GM21786 (cell line): ENCODE results near the gene ASPDH.

ENCODE experiments used
- ATAC-seq: cut with Tn5 transposase; IDR thresholded peaks from one replicate; pipeline ENCODE4 v1.9.1; 2021; ENCODE audit not compliant: unreplicated experiment

The ASPDH gene

GRCh38 chr19:50513746-50514345 lies at the start of gene ASPDH:
Gene ASPDH (minus strand): TSS chr19:50513913. CDS start chr19:50513823, 90 bp downstream.
- ATAC-seq: no peak

GRCh38 chr19:50562996-50563395 lies 49.3 kb upstream of the ASPDH start:
- ATAC-seq: no peak

- ATAC-seq: no peak
Measured at GRCh38 chr19:50562329-50562728, 48.6 kb upstream of the ASPDH start.

GRCh38 chr19:50559636-50560035 lies 45.9 kb upstream of the ASPDH start:
- ATAC-seq: no peak

GRCh38 chr19:50558449-50558848 lies 44.7 kb upstream of the ASPDH start:
- ATAC-seq: no peak

GRCh38 chr19:50558039-50558438 lies 44.3 kb upstream of the ASPDH start:
- no peak for ATAC-seq

- ATAC-seq: no peak
Measured at GRCh38 chr19:50557009-50557613, 43.4 kb upstream of the ASPDH start.

GRCh38 chr19:50556282-50557008 lies 42.7 kb upstream of the ASPDH start:
- no peak for ATAC-seq

GRCh38 chr19:50555450-50556281 lies 42.0 kb upstream of the ASPDH start:
- no peak for ATAC-seq

GRCh38 chr19:50555033-50555432 lies 41.3 kb upstream of the ASPDH start:
- ATAC-seq: no peak

- ATAC-seq: no peak
Measured at GRCh38 chr19:50554212-50554611, 40.5 kb upstream of the ASPDH start.

- ATAC-seq: no peak
Measured at GRCh38 chr19:50553134-50553703, 39.5 kb upstream of the ASPDH start.

GRCh38 chr19:50552540-50552939 lies 38.8 kb upstream of the ASPDH start:
- ATAC-seq: no peak

- no peak for ATAC-seq
Measured at GRCh38 chr19:50551715-50552187, 38.0 kb upstream of the ASPDH start.

GRCh38 chr19:50551034-50551714 lies 37.5 kb upstream of the ASPDH start:
- ATAC-seq: no peak

GRCh38 chr19:50550594-50550966 lies 36.9 kb upstream of the ASPDH start:
- ATAC-seq: no peak

- no peak for ATAC-seq
Measured at GRCh38 chr19:50549927-50550593, 36.3 kb upstream of the ASPDH start.

GRCh38 chr19:50549059-50549926 lies 35.6 kb upstream of the ASPDH start:
- no peak for ATAC-seq
